Transverse colon (tissue), 4 donors: ENCODE measurements around the gene PVALB.

Experiments used
- CTCF ChIP-seq, 5 experiments: fragments of 200-600 bp in 3 of 5; fragments of 450-650 bp in 2 of 5; sonication (generic) in 3 of 5; IDR thresholded peaks; 1 replicate in 2 of 5; 2 replicates in 3 of 5; pipeline ENCODE4 v1.5.1; 2016 to 2017; ENCODE audit warnings: antibody characterized with exemption in 5 of 5, inconsistent platforms in 3 of 5, mild to moderate bottlenecking in 2 of 5, moderate library complexity in 1 of 5
- EP300 ChIP-seq: sonication (generic); formaldehyde crosslinking; IDR thresholded peaks from one replicate; pipeline ENCODE4 v1.6.1; 2017; ENCODE audit warnings: antibody characterized with exemption, low read depth
- POLR2A ChIP-seq: fragments of 450-650 bp; IDR thresholded peaks from one replicate; pipeline ENCODE4 v1.6.1; 2016; ENCODE audit warnings: antibody characterized with exemption, mild to moderate bottlenecking, moderate library complexity
- POLR2AphosphoS5 ChIP-seq, 3 donors: sonication (generic); formaldehyde crosslinking; IDR thresholded peaks; one replicate each; pipeline ENCODE4 v1.6.1; 2016; ENCODE audit warnings: antibody characterized with exemption in 3 of 3

- TF ChIP-seq CTCF (IDR thresholded peaks at IDR 0.05) (no peak), POLR2A (no peak), EP300 (no peak), POLR2AphosphoS5 (IDR thresholded peaks at IDR 0.05) (no peak)
These were observed 41.3 kb upstream of the PVALB start for GRCh38 chr22:36858156-36858555.
